Fibroblast of villous mesenchyme (primary cell): Measurements from ENCODE around the gene STIM1. TPM values are rescaled to one million over a fixed set of nuclear protein-coding genes. Genes with fewer than 3 reads are reported as not detected.
"Not testable (repeated sequence)": the region's sequence is repeated elsewhere in the genome, so short reads cannot be mapped to it uniquely, and the experiment has no call there.

ENCODE experiments used
- DNase-seq: peaks from one replicate; pipeline ENCODE4 v3.0.0-alpha.2; 2010; ENCODE audit warnings: low read depth
- H3K4me3 ChIP-seq: 2 replicates; pipeline ENCODE4 v1.5.1; 2011; ENCODE audit warnings: low read depth, mild to moderate bottlenecking, low read length
- CTCF ChIP-seq: IDR thresholded peaks from 2 replicates; pipeline ENCODE4 v1.5.1; 2012; ENCODE audit warnings: low read depth, mild to moderate bottlenecking, low read length; ENCODE audit not compliant: insufficient read depth
- total RNA-seq: library from RNA; depleted of rRNA; stranded (reverse); fragments of >200 nt; gene quantifications from 2 replicates; pipeline ENCODE4 v1.2.3, GENCODE V29; 2012

The STIM1 gene
- total RNA-seq, 1 donor = 36.7 TPM

GRCh38 chr11:3860375-3860774 lies 4.9 kb downstream of the STIM1 start:
- TF ChIP-seq CTCF = no peak
- no peak overlapping the region for H3K4me3 ChIP-seq
- DNase-seq = no peak

DNA sequence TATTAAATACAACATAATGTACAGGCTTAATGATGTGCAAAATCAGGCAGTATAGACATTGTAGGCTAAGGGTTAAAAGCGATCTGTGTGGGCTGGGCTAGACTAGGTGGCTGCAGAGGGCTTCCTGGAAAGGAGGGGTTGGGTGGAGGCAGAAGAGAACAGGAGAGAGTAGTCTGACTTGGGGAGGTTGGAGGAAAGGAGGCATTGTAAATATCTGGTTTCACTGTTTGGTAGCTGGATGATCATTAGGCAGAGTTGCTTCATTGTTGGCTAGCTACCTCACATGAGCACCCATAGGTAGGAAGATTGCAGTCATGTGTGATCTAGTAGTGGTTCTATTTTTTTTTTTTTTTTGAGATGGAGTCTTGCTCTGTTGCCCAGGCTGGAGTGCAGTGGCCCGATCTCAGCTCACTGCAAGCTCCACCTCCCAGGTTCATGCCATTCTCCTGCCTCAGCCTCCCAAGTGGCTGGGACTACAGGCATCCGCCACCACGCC lies 5.5 kb downstream of the STIM1 start:
- DNase-seq, H3K4me3 ChIP-seq: not testable (repeated sequence)

DNA sequence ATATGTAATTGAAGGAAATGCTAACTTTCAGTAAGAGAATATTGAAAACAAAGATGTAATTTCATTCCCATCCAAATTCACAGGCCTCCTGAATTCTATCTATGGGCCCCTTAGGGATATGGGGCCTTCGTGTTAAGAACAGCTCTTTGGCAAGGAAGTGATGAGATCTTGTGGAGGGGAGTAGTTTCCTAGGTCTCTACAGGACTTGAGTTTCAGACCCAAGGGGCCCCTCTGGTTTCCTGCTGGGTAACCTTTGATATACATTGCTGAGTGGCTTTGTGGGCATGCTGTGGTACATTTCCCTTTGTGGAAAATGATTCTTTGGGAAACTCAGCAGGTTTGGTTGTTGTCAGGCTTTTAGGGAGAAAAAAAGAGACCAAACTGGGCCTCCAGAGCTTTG lies 6.2 kb downstream of the STIM1 start:
- no peak for TF ChIP-seq CTCF
- H3K4me3 ChIP-seq = no peak overlapping the region
- DNase-seq = no peak

GRCh38 chr11:3865388-3866193 lies 10.1 kb downstream of the STIM1 start:
- peak; percentile 61 for DNase-seq
- no peak overlapping the region for H3K4me3 ChIP-seq

GRCh38 chr11:3866206-3866605 lies 10.7 kb downstream of the STIM1 start:
- DNase-seq = peak; percentile 26
- no peak overlapping the region for H3K4me3 ChIP-seq
- no peak for TF ChIP-seq CTCF

More at GRCh38 chr11:3865388-3866193, 10.1 kb downstream of the STIM1 start:
- TF ChIP-seq CTCF = no peak

- no peak for TF ChIP-seq CTCF
- no peak overlapping the region for H3K4me3 ChIP-seq
- DNase-seq = no peak
Measured at GRCh38 chr11:3866836-3867208, 11.4 kb downstream of the STIM1 start.

GRCh38 chr11:3867209-3868091 lies 12.0 kb downstream of the STIM1 start:
- H3K4me3 ChIP-seq = no peak overlapping the region
- no peak for TF ChIP-seq CTCF
- DNase-seq = peak; percentile 23
